ENCODE results near the gene TTC36. TPM values are rescaled to one million over a fixed set of nuclear protein-coding genes. Genes with fewer than 3 reads are reported as not detected.

TTC36 gene
- total and polyA plus RNA-seq, 2 experiments from 2014 or later = 0.40 to 1.0 TPM

- DNase-seq (ENCODE audit: low spot score) = no peak
- no peaks in the 10 kb centered on the region for H3K4me1 Mint-ChIP-seq
- Histone ChIP-seq H2AFZ (no peak overlapping the region), H3F3A (replicated peaks; ENCODE audit: low read depth) (no peaks in the 10 kb centered on the region), H3K4me1 (ENCODE audit: insufficient read depth) (no peaks in the 10 kb centered on the region), H3K36me3 (ENCODE audit: insufficient read depth) (no peaks in the 10 kb centered on the region), H3K27ac (ENCODE audit: low read depth) (no peak overlapping the region), H3K79me2 (replicated peaks; ENCODE audit: insufficient read depth) (no peaks in the 10 kb centered on the region), H3K9me2 (ENCODE audit: insufficient read depth) (no peaks in the 10 kb centered on the region), H3K27me3 (ENCODE audit: insufficient read depth) (no peaks in the 10 kb centered on the region), H4K20me1 (replicated peaks; ENCODE audit: insufficient read depth) (no peaks in the 10 kb centered on the region), H3K4me3 (no peak overlapping the region), H3K4me2 (no peak overlapping the region)
- no peak overlapping the region for H3K27ac Mint-ChIP-seq
- peaks cover 2% of the 10 kb centered on the region for H3K27me3 Mint-ChIP-seq (ENCODE audit: insufficient read depth, low read depth, poor library complexity)
- H3K9me3 Mint-ChIP-seq = no peaks in the 10 kb centered on the region
- TF ChIP-seq ZNF114 (CRISPR knock-in tag; IDR thresholded peaks at IDR 0.05) = no peak
- no peak for TF ChIP-seq NANOG (IDR thresholded peaks at IDR 0.05; ENCODE audit: borderline replicate concordance)
- no peak for TF ChIP-seq ZNF331 (CRISPR knock-in tag; IDR thresholded peaks at IDR 0.05; ENCODE audit: low read depth)
- no peak for TF ChIP-seq STAT1 (IDR thresholded peaks at IDR 0.05; ENCODE audit: unreplicated experiment)
- TF ChIP-seq ETS1 (IDR thresholded peaks at IDR 0.05) = no peak
- no peak for TF ChIP-seq CTCF (conservative IDR thresholded peaks at IDR 0.05; ENCODE audit: low read depth in 2 of 2)
- TF ChIP-seq JUNB (IDR thresholded peaks at IDR 0.05; ENCODE audit: unreplicated experiment) = no peak
- TF ChIP-seq EZH2phosphoT487 (IDR thresholded peaks at IDR 0.05; ENCODE audit: unreplicated experiment) = no peak
- no peak for TF ChIP-seq EZH2 (IDR thresholded peaks at IDR 0.05; ENCODE audit: low read depth, unreplicated experiment)
- TF ChIP-seq POLR2AphosphoS5 (IDR thresholded peaks at IDR 0.05; ENCODE audit: low read depth) = no peak
- no peak for TF ChIP-seq REST (IDR thresholded peaks at IDR 0.05; ENCODE audit: unreplicated experiment)
- no peak for TF ChIP-seq CREB1 (CRISPR knock-in tag; IDR thresholded peaks at IDR 0.05; ENCODE audit: low read depth)
- no peak for TF ChIP-seq ZNF462 (CRISPR knock-in tag; IDR thresholded peaks at IDR 0.05)
- H3K4me3 Mint-ChIP-seq = no peak overlapping the region
- no peak for ATAC-seq
- H3K36me3 Mint-ChIP-seq (ENCODE audit: low read depth) = peaks cover 12% of the 10 kb centered on the region; the same call in 2 of the 3 replicates
Observed at GRCh38 chr11:118544010-118544646, 16.9 kb downstream of the TTC36 start.

Data from GM23338 (cell line).